Ishikawa (cell line): ENCODE results near the gene TACC2.

Experiments
- CEBPB ChIP-seq: IDR thresholded peaks from 2 replicates; pipeline ENCODE4 v1.6.1; 2012
- CREB1 ChIP-seq: IDR thresholded peaks from 2 replicates; pipeline ENCODE4 v1.6.1; 2012; ENCODE audit warnings: low read depth
- EGR1 ChIP-seq: IDR thresholded peaks from 2 replicates; pipeline ENCODE4 v1.6.1; 2012
- EP300 ChIP-seq: IDR thresholded peaks from 2 replicates; pipeline ENCODE4 v1.6.1; 2012; ENCODE audit warnings: borderline replicate concordance
- FOXM1 ChIP-seq: IDR thresholded peaks from 2 replicates; pipeline ENCODE4 v1.6.1; 2012; ENCODE audit warnings: low read depth, borderline replicate concordance
- NFIC ChIP-seq: IDR thresholded peaks from 2 replicates; pipeline ENCODE4 v1.6.1; 2012
- RAD21 ChIP-seq: IDR thresholded peaks from 2 replicates; pipeline ENCODE4 v1.6.1; 2012; ENCODE audit warnings: low read depth
- TAF1 ChIP-seq: IDR thresholded peaks from 2 replicates; pipeline ENCODE4 v1.6.1; 2012; ENCODE audit warnings: low read depth, mild to moderate bottlenecking
- TCF12 ChIP-seq: IDR thresholded peaks from 2 replicates; pipeline ENCODE4 v1.6.1; 2012; ENCODE audit warnings: low read depth
- TEAD4 ChIP-seq: IDR thresholded peaks from 2 replicates; pipeline ENCODE4 v1.6.1; 2012
- YY1 ChIP-seq: IDR thresholded peaks from 2 replicates; pipeline ENCODE4 v1.6.1; 2012; ENCODE audit warnings: low read depth
- ZBTB7A ChIP-seq: IDR thresholded peaks from 2 replicates; pipeline ENCODE4 v1.6.1; 2012; ENCODE audit warnings: low read depth
- TF ChIP-seq, protein P1 (sequence below): IDR thresholded peaks from 2 replicates; pipeline ENCODE4 v1.6.1; 2012; ENCODE audit warnings: low read depth, mild to moderate bottlenecking
- TF ChIP-seq, protein P2 (sequence below): IDR thresholded peaks from 2 replicates; pipeline ENCODE4 v1.6.1; 2012
- TF ChIP-seq, protein P3 (sequence below): IDR thresholded peaks from 2 replicates; pipeline ENCODE4 v1.6.1; 2012

Gene TACC2

DNA sequence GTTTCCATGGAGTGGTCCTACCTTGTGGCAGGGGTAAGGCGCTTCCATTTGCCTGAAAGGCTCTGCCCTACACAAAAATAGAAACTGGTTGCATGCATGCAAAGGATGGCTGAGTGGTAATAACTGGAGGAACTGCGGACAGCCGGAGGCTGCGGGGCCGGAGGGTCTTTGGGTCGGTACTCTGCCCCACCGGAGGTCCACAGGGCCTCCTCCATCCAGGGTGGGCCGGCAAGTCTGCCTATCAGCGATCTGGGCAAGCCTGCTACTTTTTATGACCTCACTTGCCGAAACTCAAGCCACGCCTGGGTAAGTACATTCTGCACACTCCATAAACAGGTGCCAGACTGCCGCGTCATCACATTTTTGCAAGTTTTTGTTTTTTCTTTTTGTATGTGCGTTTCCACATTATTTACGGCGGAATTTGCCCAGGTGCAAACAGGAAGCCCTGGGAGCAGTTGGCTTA lies 30.0 kb downstream of the TACC2 start:
- TF ChIP-seq FOXM1 = 0 out of 2 replicates have a peak, but pooled peaks have one; percentile 46
- TF ChIP-seq, protein P1, sequence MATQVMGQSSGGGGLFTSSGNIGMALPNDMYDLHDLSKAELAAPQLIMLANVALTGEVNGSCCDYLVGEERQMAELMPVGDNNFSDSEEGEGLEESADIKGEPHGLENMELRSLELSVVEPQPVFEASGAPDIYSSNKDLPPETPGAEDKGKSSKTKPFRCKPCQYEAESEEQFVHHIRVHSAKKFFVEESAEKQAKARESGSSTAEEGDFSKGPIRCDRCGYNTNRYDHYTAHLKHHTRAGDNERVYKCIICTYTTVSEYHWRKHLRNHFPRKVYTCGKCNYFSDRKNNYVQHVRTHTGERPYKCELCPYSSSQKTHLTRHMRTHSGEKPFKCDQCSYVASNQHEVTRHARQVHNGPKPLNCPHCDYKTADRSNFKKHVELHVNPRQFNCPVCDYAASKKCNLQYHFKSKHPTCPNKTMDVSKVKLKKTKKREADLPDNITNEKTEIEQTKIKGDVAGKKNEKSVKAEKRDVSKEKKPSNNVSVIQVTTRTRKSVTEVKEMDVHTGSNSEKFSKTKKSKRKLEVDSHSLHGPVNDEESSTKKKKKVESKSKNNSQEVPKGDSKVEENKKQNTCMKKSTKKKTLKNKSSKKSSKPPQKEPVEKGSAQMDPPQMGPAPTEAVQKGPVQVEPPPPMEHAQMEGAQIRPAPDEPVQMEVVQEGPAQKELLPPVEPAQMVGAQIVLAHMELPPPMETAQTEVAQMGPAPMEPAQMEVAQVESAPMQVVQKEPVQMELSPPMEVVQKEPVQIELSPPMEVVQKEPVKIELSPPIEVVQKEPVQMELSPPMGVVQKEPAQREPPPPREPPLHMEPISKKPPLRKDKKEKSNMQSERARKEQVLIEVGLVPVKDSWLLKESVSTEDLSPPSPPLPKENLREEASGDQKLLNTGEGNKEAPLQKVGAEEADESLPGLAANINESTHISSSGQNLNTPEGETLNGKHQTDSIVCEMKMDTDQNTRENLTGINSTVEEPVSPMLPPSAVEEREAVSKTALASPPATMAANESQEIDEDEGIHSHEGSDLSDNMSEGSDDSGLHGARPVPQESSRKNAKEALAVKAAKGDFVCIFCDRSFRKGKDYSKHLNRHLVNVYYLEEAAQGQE = no peak
- no peak for TF ChIP-seq CEBPB
- TF ChIP-seq CREB1 = peak; percentile 63; the same call in 1 of the 2 replicates
- TF ChIP-seq RAD21 = 0 out of 2 replicates have a peak, but pooled peaks have one; percentile 0
- no peak for TF ChIP-seq TCF12
- TF ChIP-seq, protein P2, sequence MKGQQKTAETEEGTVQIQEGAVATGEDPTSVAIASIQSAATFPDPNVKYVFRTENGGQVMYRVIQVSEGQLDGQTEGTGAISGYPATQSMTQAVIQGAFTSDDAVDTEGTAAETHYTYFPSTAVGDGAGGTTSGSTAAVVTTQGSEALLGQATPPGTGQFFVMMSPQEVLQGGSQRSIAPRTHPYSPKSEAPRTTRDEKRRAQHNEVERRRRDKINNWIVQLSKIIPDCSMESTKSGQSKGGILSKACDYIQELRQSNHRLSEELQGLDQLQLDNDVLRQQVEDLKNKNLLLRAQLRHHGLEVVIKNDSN = no peak
- no peak; the same call in 1 of the 2 replicates for TF ChIP-seq TEAD4
- TF ChIP-seq, protein P3, sequence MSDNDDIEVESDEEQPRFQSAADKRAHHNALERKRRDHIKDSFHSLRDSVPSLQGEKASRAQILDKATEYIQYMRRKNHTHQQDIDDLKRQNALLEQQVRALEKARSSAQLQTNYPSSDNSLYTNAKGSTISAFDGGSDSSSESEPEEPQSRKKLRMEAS = no peak
- no peak for TF ChIP-seq EGR1
- peak; percentile 14; the same call in 1 of the 2 replicates for TF ChIP-seq TAF1
- peak; percentile 21; the same call in 1 of the 2 replicates for TF ChIP-seq YY1
- TF ChIP-seq ZBTB7A = peak; percentile 89; the same call in 1 of the 2 replicates

DNA sequence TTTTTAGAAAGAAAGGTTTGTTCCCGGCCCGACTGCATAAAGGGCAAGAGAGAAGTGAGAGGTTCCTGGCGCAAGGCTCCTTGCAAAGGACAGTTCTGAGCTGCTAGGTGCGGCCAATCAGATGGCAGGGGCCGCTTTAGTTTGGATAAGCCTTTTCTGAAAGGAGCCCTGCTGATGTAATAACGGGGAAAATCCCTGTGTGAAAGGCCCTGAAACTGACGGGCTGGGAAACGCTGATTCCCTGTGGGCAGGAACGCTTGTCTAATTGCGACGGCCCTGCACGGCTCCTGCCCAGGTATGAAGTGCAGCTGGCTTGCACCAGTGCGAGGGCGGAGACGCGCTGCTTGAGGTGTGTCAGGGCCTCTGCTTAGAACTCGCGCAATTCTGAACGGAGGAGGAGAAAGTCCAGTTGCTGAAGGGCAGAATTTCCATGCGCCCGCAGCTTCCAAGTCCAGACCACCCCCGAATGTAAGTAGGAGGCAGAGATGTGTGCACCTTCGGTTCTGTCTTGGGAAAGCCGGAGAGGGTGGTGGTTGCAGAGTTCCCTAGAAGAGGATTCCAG lies 30.5 kb downstream of the TACC2 start:
- TF ChIP-seq YY1 (peak; percentile 50; the same call in 1 of the 2 replicates), ZBTB7A (no peak; the same call in 1 of the 2 replicates), CEBPB (peak; percentile 68), FOXM1 (peak; percentile 50; the same call in 1 of the 2 replicates), RAD21 (no peak), CREB1 (no peak), NFIC (peak; percentile 66; the same call in 1 of the 2 replicates), TEAD4 (peak; percentile 87), TAF1 (peak; percentile 25; the same call in 1 of the 2 replicates), EGR1 (peak; percentile 85), EP300 (peak; percentile 83), TCF12 (peak; percentile 91)
- TF ChIP-seq, protein P3 = peak; percentile 88
- TF ChIP-seq, protein P1 = 0 out of 2 replicates have a peak, but pooled peaks have one; percentile 11
- TF ChIP-seq, protein P2 = peak; percentile 34; the same call in 1 of the 2 replicates

DNA sequence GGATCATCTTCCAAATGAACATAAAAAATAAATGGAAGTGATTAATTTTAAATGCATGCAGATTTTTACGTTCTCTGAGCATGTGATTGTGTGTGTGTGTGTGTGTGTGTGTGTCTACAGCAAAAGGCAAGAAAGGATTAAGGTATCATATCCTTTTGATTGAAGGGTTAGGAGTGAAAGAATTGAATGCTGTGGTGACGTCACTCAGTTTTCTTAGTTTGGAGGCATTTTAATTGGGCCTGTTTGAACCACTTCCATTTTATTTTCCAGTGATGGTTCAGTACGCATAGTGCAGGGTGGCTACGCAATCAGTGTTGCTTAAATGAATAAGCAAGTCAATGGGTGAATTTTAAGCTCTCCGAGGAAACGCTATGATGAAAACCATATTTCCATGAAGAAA lies 31.3 kb downstream of the TACC2 start:
- no peak for TF ChIP-seq YY1
- no peak for TF ChIP-seq TAF1
- TF ChIP-seq NFIC = no peak
- TF ChIP-seq, protein P1 = no peak
- no peak for TF ChIP-seq TEAD4
- no peak for TF ChIP-seq ZBTB7A
- no peak for TF ChIP-seq EP300
- TF ChIP-seq, protein P2 = no peak
